HEK293 (cell line): ENCODE measurements around the gene IL5RA.

Experiments
- CTCF ChIA-PET: fragments of 350-600 bp; formaldehyde crosslinking; extraction: SDS; loops from one replicate; lab custom pipeline; 2021; ENCODE audit warnings: antibody characterized with exemption; lab: Yijun Ruan, JAX
- POLR2A ChIA-PET: fragments of 300-600 bp; formaldehyde crosslinking; extraction: SDS; loops from one replicate; lab custom pipeline; 2020; ENCODE audit warnings: antibody characterized with exemption, inconsistent platforms; lab: Yijun Ruan, JAX
- H3K27ac ChIP-seq: fragments of 200-500 bp; sonication (Bioruptor generic); 2 replicates; pipeline ENCODE4 v1.5.1; 2014; ENCODE audit warnings: low read depth, low read length, control low read depth, inconsistent platforms; ENCODE audit errors: extremely low read depth
- H3K36me3 ChIP-seq, 2 experiments: fragments of 200-500 bp in 1 of 2; sonication (Bioruptor generic) in 1 of 2; 1 replicate in 1 of 2; 2 replicates in 1 of 2; pipeline ENCODE4 v1.5.1; 2014 to 2017; ENCODE audit warnings: inconsistent platforms in 2 of 2, low read length in 2 of 2; ENCODE audit not compliant: control insufficient read depth in 2 of 2, insufficient read depth in 1 of 2
- H3K4me1 ChIP-seq: fragments of 200-500 bp; sonication (Bioruptor generic); 2 replicates; pipeline ENCODE4 v1.5.1; 2014; ENCODE audit warnings: mild to moderate bottlenecking, low read length, inconsistent platforms; ENCODE audit not compliant: control insufficient read depth, insufficient read depth
- H3K4me3 ChIP-seq: 2 replicates; pipeline ENCODE4 v1.5.1; 2011; ENCODE audit warnings: low read depth, mild to moderate bottlenecking, control low read depth, low read length, moderate library complexity
- H3K9me3 ChIP-seq: fragments of 200-500 bp; sonication (Bioruptor generic); 2 replicates; pipeline ENCODE4 v1.5.1; 2014; ENCODE audit warnings: low read depth, low read length, inconsistent platforms; ENCODE audit not compliant: control insufficient read depth, insufficient read depth
- BCL11B ChIP-seq: fragments of 450-650 bp; formaldehyde crosslinking; IDR thresholded peaks from 2 replicates; pipeline ENCODE4 v1.5.1; 2016; ENCODE audit warnings: low read depth, missing biosample characterization, missing genetic modification characterization
- GLI4 ChIP-seq: fragments of 450-650 bp; formaldehyde crosslinking; IDR thresholded peaks from 2 replicates; pipeline ENCODE4 v1.5.1; 2016; ENCODE audit warnings: missing biosample characterization, missing genetic modification characterization
- KLF10 ChIP-seq: fragments of 450-650 bp; IDR thresholded peaks from 2 replicates; pipeline ENCODE4 v1.5.1; 2018; ENCODE audit warnings: missing biosample characterization, mild to moderate bottlenecking, missing genetic modification characterization
- WT1 ChIP-seq: fragments of 450-650 bp; formaldehyde crosslinking; IDR thresholded peaks from 2 replicates; pipeline ENCODE4 v1.5.1; 2016; ENCODE audit warnings: missing biosample characterization, missing genetic modification characterization
- YY1 ChIP-seq: fragments of 450-650 bp; formaldehyde crosslinking; IDR thresholded peaks from 2 replicates; pipeline ENCODE4 v1.5.1; 2018; ENCODE audit warnings: missing biosample characterization, missing genetic modification characterization
- ZBTB26 ChIP-seq: fragments of 450-650 bp; formaldehyde crosslinking; optimal IDR thresholded peaks from 2 replicates; pipeline ENCODE3; 2016; ENCODE audit warnings: missing biosample characterization, mild to moderate bottlenecking, missing genetic modification characterization
- ZFP41 ChIP-seq: fragments of 450-650 bp; formaldehyde crosslinking; IDR thresholded peaks from 2 replicates; pipeline ENCODE4 v1.5.1; 2016; ENCODE audit warnings: missing biosample characterization, missing genetic modification characterization, borderline replicate concordance
- ZNF169 ChIP-seq: fragments of 450-650 bp; formaldehyde crosslinking; IDR thresholded peaks from 2 replicates; pipeline ENCODE4 v1.5.1; 2016; ENCODE audit warnings: missing biosample characterization, missing genetic modification characterization
- ZNF174 ChIP-seq: fragments of 450-650 bp; formaldehyde crosslinking; IDR thresholded peaks from 2 replicates; pipeline ENCODE4 v1.5.0; 2017; ENCODE audit warnings: missing biosample characterization, mild to moderate bottlenecking, missing genetic modification characterization
- ZNF280C ChIP-seq: fragments of 450-650 bp; formaldehyde crosslinking; IDR thresholded peaks from 2 replicates; pipeline ENCODE4 v1.5.1; 2016; ENCODE audit warnings: missing biosample characterization, missing genetic modification characterization
- ZNF280D ChIP-seq: fragments of 450-650 bp; formaldehyde crosslinking; IDR thresholded peaks from 2 replicates; pipeline ENCODE4 v1.5.1; 2016; ENCODE audit warnings: missing biosample characterization, missing genetic modification characterization
- ZNF292 ChIP-seq: fragments of 450-650 bp; formaldehyde crosslinking; IDR thresholded peaks from 2 replicates; pipeline ENCODE4 v1.5.1; 2016; ENCODE audit warnings: low read depth, missing biosample characterization, missing genetic modification characterization, borderline replicate concordance
- ZNF311 ChIP-seq: fragments of 450-650 bp; formaldehyde crosslinking; IDR thresholded peaks from 2 replicates; pipeline ENCODE4 v1.5.1; 2017; ENCODE audit warnings: missing biosample characterization, missing genetic modification characterization, borderline replicate concordance
- ZNF324 ChIP-seq: fragments of 450-650 bp; formaldehyde crosslinking; IDR thresholded peaks from 2 replicates; pipeline ENCODE4 v1.5.1; 2016; ENCODE audit warnings: missing biosample characterization, missing genetic modification characterization
- ZNF335 ChIP-seq: fragments of 450-650 bp; formaldehyde crosslinking; conservative IDR thresholded peaks from 2 replicates; pipeline ENCODE4 v1.5.1; 2016; ENCODE audit warnings: missing biosample characterization, missing genetic modification characterization
- ZNF404 ChIP-seq: fragments of 450-650 bp; formaldehyde crosslinking; IDR thresholded peaks from 2 replicates; pipeline ENCODE4 v1.5.1; 2017; ENCODE audit warnings: missing biosample characterization, missing genetic modification characterization
- ZNF426 ChIP-seq: fragments of 450-650 bp; formaldehyde crosslinking; IDR thresholded peaks from 2 replicates; pipeline ENCODE4 v1.5.1; 2017; ENCODE audit warnings: missing biosample characterization, missing genetic modification characterization, mild to moderate bottlenecking, inconsistent platforms, moderate library complexity
- ZNF473 ChIP-seq: fragments of 450-650 bp; formaldehyde crosslinking; IDR thresholded peaks from 2 replicates; pipeline ENCODE4 v1.5.1; 2017; ENCODE audit warnings: missing biosample characterization, missing genetic modification characterization
- ZNF548 ChIP-seq: fragments of 450-650 bp; formaldehyde crosslinking; IDR thresholded peaks from 2 replicates; pipeline ENCODE4 v1.5.1; 2016; ENCODE audit warnings: missing biosample characterization, missing genetic modification characterization
- ZNF549 ChIP-seq: fragments of 450-650 bp; IDR thresholded peaks from 2 replicates; pipeline ENCODE4 v1.5.1; 2018; ENCODE audit warnings: missing biosample characterization, missing genetic modification characterization, mild to moderate bottlenecking, inconsistent platforms, moderate library complexity
- ZNF621 ChIP-seq: fragments of 450-650 bp; formaldehyde crosslinking; IDR thresholded peaks from 2 replicates; pipeline ENCODE4 v1.5.1; 2017; ENCODE audit warnings: missing biosample characterization, missing genetic modification characterization
- ZNF624 ChIP-seq: fragments of 450-650 bp; formaldehyde crosslinking; IDR thresholded peaks from 2 replicates; pipeline ENCODE4 v1.5.1; 2017; ENCODE audit warnings: missing biosample characterization, missing genetic modification characterization
- ZNF670 ChIP-seq: fragments of 450-650 bp; formaldehyde crosslinking; IDR thresholded peaks from 2 replicates; pipeline ENCODE4 v1.5.1; 2016; ENCODE audit warnings: missing biosample characterization, missing genetic modification characterization, low read depth
- ZNF704 ChIP-seq: fragments of 450-650 bp; formaldehyde crosslinking; IDR thresholded peaks from 2 replicates; pipeline ENCODE4 v1.5.1; 2016; ENCODE audit warnings: missing biosample characterization, missing genetic modification characterization
- ZNF747 ChIP-seq: fragments of 450-650 bp; formaldehyde crosslinking; IDR thresholded peaks from 2 replicates; pipeline ENCODE4 v1.5.1; 2016; ENCODE audit warnings: missing biosample characterization, missing genetic modification characterization
- ZNF777 ChIP-seq: fragments of 450-650 bp; formaldehyde crosslinking; IDR thresholded peaks from 2 replicates; pipeline ENCODE4 v1.5.1; 2017; ENCODE audit warnings: missing biosample characterization, missing genetic modification characterization, borderline replicate concordance
- ZNF791 ChIP-seq: fragments of 450-650 bp; formaldehyde crosslinking; IDR thresholded peaks from 2 replicates; pipeline ENCODE4 v1.5.1; 2016; ENCODE audit warnings: missing biosample characterization, missing genetic modification characterization
- TF ChIP-seq, protein P1 (sequence below): fragments of 450-650 bp; formaldehyde crosslinking; IDR thresholded peaks from 2 replicates; pipeline ENCODE4 v1.5.1; 2016; ENCODE audit warnings: missing biosample characterization, missing genetic modification characterization

Gene IL5RA

GRCh38 chr3:3151513-3151912 lies 41.3 kb upstream of the IL5RA start:
- Histone ChIP-seq H3K4me3 (no peak overlapping the region), H3K9me3 (no peaks in the 10 kb centered on the region), H3K36me3 (peaks cover 40 to 90% of the 10 kb centered on the region in 2 experiments), H3K27ac (no peak overlapping the region), H3K4me1 (no peaks in the 10 kb centered on the region)
- ChIA-PET CTCF (no interaction called here), POLR2A (interaction anchor here (0.6 kb wide), 1 partner anchor 361 kb away, joined by 3 read pairs; no protein-coding TSS in a partner anchor)
- TF ChIP-seq ZNF292 (tag by site-specific recombination) (no peak), ZNF791 (no peak), GLI4 (tag by site-specific recombination) (no peak), ZNF670 (no peak), ZNF704 (tag by site-specific recombination) (no peak), WT1 (tag by site-specific recombination) (no peak), ZNF549 (tag by site-specific recombination) (no peak), BCL11B (no peak), ZNF404 (no peak), YY1 (no peak), ZNF621 (tag by site-specific recombination) (no peak), ZNF169 (tag by site-specific recombination) (no peak), ZNF624 (tag by site-specific recombination) (no peak), ZNF473 (tag by site-specific recombination) (no peak), ZNF280D (tag by site-specific recombination) (no peak), ZNF426 (no peak), ZNF174 (tag by site-specific recombination) (no peak), ZNF324 (tag by site-specific recombination) (no peak), KLF10 (no peak)
- TF ChIP-seq, protein P1, sequence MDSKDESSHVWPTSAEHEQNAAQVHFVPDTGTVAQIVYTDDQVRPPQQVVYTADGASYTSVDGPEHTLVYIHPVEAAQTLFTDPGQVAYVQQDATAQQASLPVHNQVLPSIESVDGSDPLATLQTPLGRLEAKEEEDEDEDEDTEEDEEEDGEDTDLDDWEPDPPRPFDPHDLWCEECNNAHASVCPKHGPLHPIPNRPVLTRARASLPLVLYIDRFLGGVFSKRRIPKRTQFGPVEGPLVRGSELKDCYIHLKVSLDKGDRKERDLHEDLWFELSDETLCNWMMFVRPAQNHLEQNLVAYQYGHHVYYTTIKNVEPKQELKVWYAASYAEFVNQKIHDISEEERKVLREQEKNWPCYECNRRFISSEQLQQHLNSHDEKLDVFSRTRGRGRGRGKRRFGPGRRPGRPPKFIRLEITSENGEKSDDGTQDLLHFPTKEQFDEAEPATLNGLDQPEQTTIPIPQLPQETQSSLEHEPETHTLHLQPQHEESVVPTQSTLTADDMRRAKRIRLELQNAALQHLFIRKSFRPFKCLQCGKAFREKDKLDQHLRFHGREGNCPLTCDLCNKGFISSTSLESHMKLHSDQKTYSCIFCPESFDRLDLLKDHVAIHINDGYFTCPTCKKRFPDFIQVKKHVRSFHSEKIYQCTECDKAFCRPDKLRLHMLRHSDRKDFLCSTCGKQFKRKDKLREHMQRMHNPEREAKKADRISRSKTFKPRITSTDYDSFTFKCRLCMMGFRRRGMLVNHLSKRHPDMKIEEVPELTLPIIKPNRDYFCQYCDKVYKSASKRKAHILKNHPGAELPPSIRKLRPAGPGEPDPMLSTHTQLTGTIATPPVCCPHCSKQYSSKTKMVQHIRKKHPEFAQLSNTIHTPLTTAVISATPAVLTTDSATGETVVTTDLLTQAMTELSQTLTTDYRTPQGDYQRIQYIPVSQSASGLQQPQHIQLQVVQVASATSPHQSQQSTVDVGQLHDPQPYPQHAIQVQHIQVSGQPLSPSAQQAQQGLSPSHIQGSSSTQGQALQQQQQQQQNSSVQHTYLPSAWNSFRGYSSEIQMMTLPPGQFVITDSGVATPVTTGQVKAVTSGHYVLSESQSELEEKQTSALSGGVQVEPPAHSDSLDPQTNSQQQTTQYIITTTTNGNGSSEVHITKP, result no peak

DNA sequence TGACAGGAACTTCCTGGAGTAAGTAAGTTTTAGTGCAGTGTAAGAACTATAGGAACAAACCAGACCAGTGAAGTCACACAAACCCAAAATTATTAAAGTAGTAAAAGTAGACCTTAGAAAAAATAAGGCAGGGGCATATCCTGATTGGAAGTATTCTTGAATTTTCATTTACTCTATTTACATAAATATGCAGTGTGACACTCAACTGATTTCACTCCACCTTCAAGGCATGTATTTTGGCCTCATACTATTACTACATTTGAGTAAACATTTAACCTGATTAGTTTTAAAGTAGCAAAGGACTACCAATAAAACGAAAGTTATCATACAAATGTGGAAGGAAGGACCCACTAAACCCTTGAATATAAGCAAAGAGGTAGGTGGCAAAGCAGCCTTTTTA lies 39.4 kb upstream of the IL5RA start:
- POLR2A ChIA-PET, result no interaction called here
- H3K4me1 ChIP-seq, result no peaks in the 10 kb centered on the region
- peaks cover 43 to 94% of the 10 kb centered on the region in 2 experiments for H3K36me3 ChIP-seq
- H3K27ac ChIP-seq, result no peak overlapping the region
- H3K9me3 ChIP-seq, result no peaks in the 10 kb centered on the region
- H3K4me3 ChIP-seq, result no peak overlapping the region
- TF ChIP-seq ZNF747 (tag by site-specific recombination), result no peak
- no peak for TF ChIP-seq ZNF311
- TF ChIP-seq ZNF280C (tag by site-specific recombination), result no peak
- TF ChIP-seq ZNF777 (tag by site-specific recombination), result no peak
- TF ChIP-seq ZNF335 (tag by site-specific recombination), result no peak
- TF ChIP-seq ZNF548 (tag by site-specific recombination), result no peak
- TF ChIP-seq ZFP41 (tag by site-specific recombination), result no peak
- no peak for TF ChIP-seq ZBTB26 (tag by site-specific recombination)
- CTCF ChIA-PET, result no interaction called here
